K562 (cell line): Measurements from ENCODE around the gene SBDS. TPM values are rescaled to one million over a fixed set of nuclear protein-coding genes. Genes with fewer than 3 reads are reported as not detected.
A peak's percentile ranks its signal among the peaks of the same experiment; 100 is the strongest.

Experiments used
- CAMTA2 ChIP-seq: fragments of 250-450 bp; sonication (Bioruptor Pico); conservative IDR thresholded peaks from 2 replicates; pipeline ENCODE4 v1.5.1; 2022
- DNMT1 ChIP-seq: fragments of 450-650 bp; IDR thresholded peaks from 2 replicates; pipeline ENCODE4 v1.6.1; 2016; ENCODE audit warnings: antibody characterized with exemption, mild to moderate bottlenecking
- EGR1 ChIP-seq: fragments of 450-650 bp; conservative IDR thresholded peaks from 2 replicates; pipeline ENCODE4 v1.6.1; 2017; ENCODE audit warnings: mild to moderate bottlenecking
- ETV6 ChIP-seq, 3 experiments: fragments of 150-350 bp in 1 of 3; sonication (generic) in 1 of 3; formaldehyde crosslinking in 1 of 3; IDR thresholded peaks; 2 replicates each; pipeline versions ENCODE4 v1.6.1 to v1.8.0; 2014 to 2022; ENCODE audit warnings: borderline replicate concordance in 2 of 3, low read depth in 2 of 3, antibody characterized with exemption in 1 of 3, low read length in 1 of 3, mild to moderate bottlenecking in 1 of 3, missing genetic modification reagents in 1 of 3
- HDAC6 ChIP-seq: IDR thresholded peaks from 2 replicates; pipeline ENCODE4 v1.6.1; 2012; ENCODE audit warnings: low read depth, mild to moderate bottlenecking, control low read depth, inconsistent platforms, low read length, moderate library complexity
- NFE2 ChIP-seq: IDR thresholded peaks from 2 replicates; pipeline ENCODE4 v1.6.1; 2014; ENCODE audit warnings: antibody characterized with exemption, low read depth
- PML ChIP-seq: IDR thresholded peaks from 2 replicates; pipeline ENCODE4 v1.6.1; 2012; ENCODE audit warnings: low read length, inconsistent platforms
- POLR2H ChIP-seq: IDR thresholded peaks from 2 replicates; pipeline ENCODE4 v1.6.1; 2016; ENCODE audit warnings: missing genetic modification characterization, low read depth, mild to moderate bottlenecking, control low read depth, missing compliant biosample characterization, moderate library complexity
- PRMT5 ChIP-seq: sonication (generic); formaldehyde crosslinking; IDR thresholded peaks from 2 replicates; pipeline ENCODE4 v1.5.0; 2020; ENCODE audit warnings: missing genetic modification reagents
- PTTG1 ChIP-seq: fragments of 450-650 bp; IDR thresholded peaks from 2 replicates; pipeline ENCODE4 v1.6.1; 2016; ENCODE audit warnings: low read depth, mild to moderate bottlenecking, missing genetic modification characterization, missing compliant biosample characterization
- RUNX1 ChIP-seq: sonication (generic); IDR thresholded peaks from 2 replicates; pipeline ENCODE4 v1.6.1; 2016; ENCODE audit warnings: antibody characterized with exemption, low read depth
- SMAD3 ChIP-seq: fragments of 450-650 bp; formaldehyde crosslinking; conservative IDR thresholded peaks from 2 replicates; pipeline ENCODE4 v1.4.0; 2020; ENCODE audit warnings: mild to moderate bottlenecking
- STAT5A ChIP-seq: IDR thresholded peaks from 2 replicates; pipeline ENCODE4 v1.6.1; 2012; ENCODE audit warnings: low read length, inconsistent platforms, borderline replicate concordance
- TEAD1 ChIP-seq, 2 experiments: fragments of 450-650 bp in 1 of 2; sonication (generic) in 1 of 2; formaldehyde crosslinking; IDR thresholded peaks; 2 replicates each; pipeline versions ENCODE4 v1.4.0 to v1.8.0; 2020 to 2022; ENCODE audit warnings: mild to moderate bottlenecking in 2 of 2, missing genetic modification reagents in 1 of 2
- TSC22D4 ChIP-seq: fragments of 450-650 bp; IDR thresholded peaks from 2 replicates; pipeline ENCODE4 v1.6.1; 2016; ENCODE audit warnings: missing genetic modification characterization, missing biosample characterization, control low read depth
- WHSC1 ChIP-seq: IDR thresholded peaks from one replicate; pipeline ENCODE4 v1.6.1; 2012; ENCODE audit warnings: low read length, control low read depth, inconsistent platforms
- ZNF175 ChIP-seq: fragments of 200-800 bp; sonication (Bioruptor generic); IDR thresholded peaks from 2 replicates; pipeline ENCODE4 v1.6.1; 2016; ENCODE audit warnings: low read depth, mild to moderate bottlenecking, missing genetic modification characterization, missing compliant biosample characterization
- ZNF212 ChIP-seq: fragments of 450-650 bp; formaldehyde crosslinking; IDR thresholded peaks from 2 replicates; pipeline ENCODE4 v1.4.0; 2020; ENCODE audit warnings: mild to moderate bottlenecking
- ZNF23 ChIP-seq: fragments of 250-450 bp; sonication (Bioruptor Pico); IDR thresholded peaks from 2 replicates; pipeline ENCODE4 v1.4.0; 2020; ENCODE audit warnings: mild to moderate bottlenecking
- ZNF76 ChIP-seq: fragments of 250-450 bp; sonication (Bioruptor Pico); IDR thresholded peaks from 2 replicates; pipeline ENCODE4 v1.4.0; 2020; ENCODE audit warnings: mild to moderate bottlenecking, moderate library complexity, borderline replicate concordance
- ZNF766 ChIP-seq: fragments of 200-800 bp; sonication (Bioruptor generic); conservative IDR thresholded peaks from 2 replicates; pipeline ENCODE4 v1.6.1; 2016; ENCODE audit warnings: missing genetic modification characterization, missing compliant biosample characterization
- polyA plus RNA-seq, 8 experiments: library from polyadenylated mRNA; depleted of rRNA in 4 of 8; stranded (reverse) in 5 of 8; unstranded in 3 of 8; fragments of >200 nt; fragmentation: Nextera tagmentation in 2 of 8; fragmentation: Illumina TruSeq in 1 of 8; extraction: Ambion mirVana in 2 of 8; extraction: Trizol in 1 of 8; gene quantifications; 2 replicates each; pipeline versions ENCODE4 v1.2.1 to v1.2.3, GENCODE V29; 2011 to 2014; ENCODE audit warnings: inconsistent platforms in 1 of 8, missing spikeins in 1 of 8
- total RNA-seq, 7 experiments: library from RNA; depleted of rRNA in 6 of 7; stranded (reverse); fragments of >200 nt in 6 of 7; fragmentation: Illumina TruSeq in 2 of 7; extraction: Trizol in 2 of 7; gene quantifications; 2 replicates each; pipeline versions ENCODE4 v1.2.1 to v1.2.3, GENCODE V29; 2011 to 2021; ENCODE audit warnings: low replicate concordance in 1 of 7
- TF ChIP-seq, protein P1 (sequence below): sonication (generic); formaldehyde crosslinking; IDR thresholded peaks from 2 replicates; pipeline ENCODE4 v1.4.0; 2020; ENCODE audit warnings: mild to moderate bottlenecking, missing genetic modification reagents
- TF ChIP-seq, protein P2 (sequence below): sonication (generic); IDR thresholded peaks from 2 replicates; pipeline ENCODE4 v1.6.1; 2016
- TF ChIP-seq, protein P3 (sequence below): fragments of 250-450 bp; sonication (Bioruptor Pico); IDR thresholded peaks from 2 replicates; pipeline ENCODE4 v1.8.0; 2021; ENCODE audit warnings: borderline replicate concordance, mild to moderate bottlenecking, moderate library complexity; ENCODE audit not compliant: poor library complexity, severe bottlenecking
- TF ChIP-seq, protein P4 (sequence below): sonication (generic); formaldehyde crosslinking; IDR thresholded peaks from 2 replicates; pipeline ENCODE4 v1.8.0; 2022; ENCODE audit warnings: mild to moderate bottlenecking, missing genetic modification reagents

Gene SBDS
- total and polyA plus RNA-seq, 9 of the 15 experiments (the other 6 are each of a cell fraction or from before 2014, with no cell fraction given) = 105 to 174 (median 117) TPM

DNA sequence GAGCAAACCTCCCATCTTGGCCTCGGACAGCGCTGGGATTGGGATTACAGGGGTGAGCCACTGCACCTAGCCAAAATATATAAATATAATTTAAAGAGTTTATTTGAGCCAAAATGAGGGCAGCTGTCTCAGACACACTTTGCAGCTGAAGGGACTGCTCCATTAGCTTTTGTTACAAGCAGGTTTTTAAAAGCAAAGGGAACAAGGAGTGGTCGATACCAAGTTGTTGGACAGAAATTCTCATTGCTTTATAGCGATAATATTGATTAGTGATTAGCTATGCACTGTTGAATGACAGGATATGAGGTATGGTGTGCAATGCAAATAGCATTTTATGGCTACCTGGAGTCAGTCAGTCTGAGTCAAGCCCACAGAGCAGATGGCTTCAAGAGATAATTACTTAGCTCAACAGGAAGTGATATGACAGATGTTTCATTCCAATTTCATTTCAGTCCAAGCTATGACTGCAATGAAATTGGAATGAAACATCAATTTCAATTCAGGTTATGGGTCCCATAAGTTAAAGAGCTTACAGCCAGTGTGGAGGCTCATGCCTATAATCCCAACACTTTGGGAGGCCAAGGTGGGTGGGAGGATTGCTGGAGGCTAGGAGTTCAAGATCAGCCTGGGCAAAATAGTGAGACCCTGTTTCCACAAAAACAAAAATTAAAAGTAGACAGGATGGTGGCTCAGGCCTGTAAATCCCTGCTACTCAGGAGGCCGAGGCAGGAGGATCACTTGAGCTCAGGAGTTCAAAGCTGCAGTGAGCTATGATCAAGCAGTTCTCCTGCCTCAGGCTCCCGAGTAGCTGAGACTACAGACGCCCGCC lies 24.4 kb upstream of the SBDS start (continued):
- TF ChIP-seq TSC22D4 (tag) = no peak
- TF ChIP-seq NFE2 = peak; percentile 67
- peak; percentile 66; the same call in 1 of the 2 replicates for TF ChIP-seq ZNF175 (CRISPR knock-in tag)
- TF ChIP-seq ZNF766 (CRISPR knock-in tag) = peak; percentile 64
- TF ChIP-seq PTTG1 = peak; percentile 66; the same call in 1 of the 2 replicates
- TF ChIP-seq WHSC1 = no peak
- TF ChIP-seq, protein P1, sequence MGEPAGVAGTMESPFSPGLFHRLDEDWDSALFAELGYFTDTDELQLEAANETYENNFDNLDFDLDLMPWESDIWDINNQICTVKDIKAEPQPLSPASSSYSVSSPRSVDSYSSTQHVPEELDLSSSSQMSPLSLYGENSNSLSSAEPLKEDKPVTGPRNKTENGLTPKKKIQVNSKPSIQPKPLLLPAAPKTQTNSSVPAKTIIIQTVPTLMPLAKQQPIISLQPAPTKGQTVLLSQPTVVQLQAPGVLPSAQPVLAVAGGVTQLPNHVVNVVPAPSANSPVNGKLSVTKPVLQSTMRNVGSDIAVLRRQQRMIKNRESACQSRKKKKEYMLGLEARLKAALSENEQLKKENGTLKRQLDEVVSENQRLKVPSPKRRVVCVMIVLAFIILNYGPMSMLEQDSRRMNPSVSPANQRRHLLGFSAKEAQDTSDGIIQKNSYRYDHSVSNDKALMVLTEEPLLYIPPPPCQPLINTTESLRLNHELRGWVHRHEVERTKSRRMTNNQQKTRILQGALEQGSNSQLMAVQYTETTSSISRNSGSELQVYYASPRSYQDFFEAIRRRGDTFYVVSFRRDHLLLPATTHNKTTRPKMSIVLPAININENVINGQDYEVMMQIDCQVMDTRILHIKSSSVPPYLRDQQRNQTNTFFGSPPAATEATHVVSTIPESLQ = no peak
- no peak for TF ChIP-seq PRMT5
- TF ChIP-seq ZNF212 (CRISPR knock-in tag) = no peak
- TF ChIP-seq EGR1 = no peak
- peak; percentile 78; the same call in 1 of the 2 replicates for TF ChIP-seq PML
- TF ChIP-seq RUNX1 = no peak
- no peak for TF ChIP-seq TEAD1 (CRISPR knock-in tag; IDR thresholded peaks at IDR 0.05)
- no peak for TF ChIP-seq DNMT1
- TF ChIP-seq POLR2H (tag) = 0 out of 2 replicates have a peak, but pooled peaks have one; percentile 41
- peak; percentile 80; the same call in 1 of the 2 replicates for TF ChIP-seq SMAD3 (CRISPR knock-in tag)
- TF ChIP-seq, protein P2, sequence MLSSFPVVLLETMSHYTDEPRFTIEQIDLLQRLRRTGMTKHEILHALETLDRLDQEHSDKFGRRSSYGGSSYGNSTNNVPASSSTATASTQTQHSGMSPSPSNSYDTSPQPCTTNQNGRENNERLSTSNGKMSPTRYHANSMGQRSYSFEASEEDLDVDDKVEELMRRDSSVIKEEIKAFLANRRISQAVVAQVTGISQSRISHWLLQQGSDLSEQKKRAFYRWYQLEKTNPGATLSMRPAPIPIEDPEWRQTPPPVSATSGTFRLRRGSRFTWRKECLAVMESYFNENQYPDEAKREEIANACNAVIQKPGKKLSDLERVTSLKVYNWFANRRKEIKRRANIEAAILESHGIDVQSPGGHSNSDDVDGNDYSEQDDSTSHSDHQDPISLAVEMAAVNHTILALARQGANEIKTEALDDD = no peak
- TF ChIP-seq STAT5A = peak; percentile 34
- no peak for TF ChIP-seq CAMTA2 (CRISPR knock-in tag)
- no peak for TF ChIP-seq HDAC6
- TF ChIP-seq, protein P3, sequence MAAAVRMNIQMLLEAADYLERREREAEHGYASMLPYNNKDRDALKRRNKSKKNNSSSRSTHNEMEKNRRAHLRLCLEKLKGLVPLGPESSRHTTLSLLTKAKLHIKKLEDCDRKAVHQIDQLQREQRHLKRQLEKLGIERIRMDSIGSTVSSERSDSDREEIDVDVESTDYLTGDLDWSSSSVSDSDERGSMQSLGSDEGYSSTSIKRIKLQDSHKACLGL = no peak
- TF ChIP-seq ETV6 (IDR thresholded peaks at IDR 0.05; ENCODE audit: borderline replicate concordance in 1 of 2, low read depth in 2 of 2, low read length in 1 of 2) = no peak
- TF ChIP-seq ETV6 (CRISPR knock-in tag; IDR thresholded peaks at IDR 0.05; ENCODE audit: borderline replicate concordance) = no peak
- TF ChIP-seq ZNF23 (CRISPR knock-in tag) = no peak
- TF ChIP-seq, protein P4, sequence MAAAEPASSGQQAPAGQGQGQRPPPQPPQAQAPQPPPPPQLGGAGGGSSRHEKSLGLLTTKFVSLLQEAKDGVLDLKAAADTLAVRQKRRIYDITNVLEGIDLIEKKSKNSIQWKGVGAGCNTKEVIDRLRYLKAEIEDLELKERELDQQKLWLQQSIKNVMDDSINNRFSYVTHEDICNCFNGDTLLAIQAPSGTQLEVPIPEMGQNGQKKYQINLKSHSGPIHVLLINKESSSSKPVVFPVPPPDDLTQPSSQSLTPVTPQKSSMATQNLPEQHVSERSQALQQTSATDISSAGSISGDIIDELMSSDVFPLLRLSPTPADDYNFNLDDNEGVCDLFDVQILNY (CRISPR knock-in tag) = no peak
- TF ChIP-seq ZNF76 = no peak
